ENCODE results near the gene NR2F6.
"Not testable (repeated sequence)": the region's sequence is repeated elsewhere in the genome, so short reads cannot be mapped to it uniquely, and the experiment has no call there.

NR2F6 gene

DNA sequence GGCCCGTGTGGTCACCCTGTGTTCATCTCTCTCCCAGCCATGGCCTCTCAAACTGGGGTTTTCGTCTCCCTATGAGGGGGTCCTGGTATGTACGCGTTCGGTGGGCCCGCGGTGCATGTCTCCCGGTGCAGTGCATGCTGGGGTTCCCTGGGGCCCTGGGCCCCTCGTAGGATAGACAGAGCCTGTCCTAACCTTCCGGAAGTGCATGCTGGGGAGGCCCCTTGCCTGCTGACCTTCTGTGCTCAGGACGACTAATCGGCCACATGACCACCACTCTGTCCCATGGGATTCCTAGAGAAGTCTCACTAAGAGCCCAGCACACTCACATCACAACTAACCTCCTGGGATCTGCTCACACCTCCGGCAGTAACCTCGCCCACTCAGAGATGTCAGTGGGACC lies 35.4 kb downstream of the NR2F6 start:
- no peak for DNase-seq

DNA sequence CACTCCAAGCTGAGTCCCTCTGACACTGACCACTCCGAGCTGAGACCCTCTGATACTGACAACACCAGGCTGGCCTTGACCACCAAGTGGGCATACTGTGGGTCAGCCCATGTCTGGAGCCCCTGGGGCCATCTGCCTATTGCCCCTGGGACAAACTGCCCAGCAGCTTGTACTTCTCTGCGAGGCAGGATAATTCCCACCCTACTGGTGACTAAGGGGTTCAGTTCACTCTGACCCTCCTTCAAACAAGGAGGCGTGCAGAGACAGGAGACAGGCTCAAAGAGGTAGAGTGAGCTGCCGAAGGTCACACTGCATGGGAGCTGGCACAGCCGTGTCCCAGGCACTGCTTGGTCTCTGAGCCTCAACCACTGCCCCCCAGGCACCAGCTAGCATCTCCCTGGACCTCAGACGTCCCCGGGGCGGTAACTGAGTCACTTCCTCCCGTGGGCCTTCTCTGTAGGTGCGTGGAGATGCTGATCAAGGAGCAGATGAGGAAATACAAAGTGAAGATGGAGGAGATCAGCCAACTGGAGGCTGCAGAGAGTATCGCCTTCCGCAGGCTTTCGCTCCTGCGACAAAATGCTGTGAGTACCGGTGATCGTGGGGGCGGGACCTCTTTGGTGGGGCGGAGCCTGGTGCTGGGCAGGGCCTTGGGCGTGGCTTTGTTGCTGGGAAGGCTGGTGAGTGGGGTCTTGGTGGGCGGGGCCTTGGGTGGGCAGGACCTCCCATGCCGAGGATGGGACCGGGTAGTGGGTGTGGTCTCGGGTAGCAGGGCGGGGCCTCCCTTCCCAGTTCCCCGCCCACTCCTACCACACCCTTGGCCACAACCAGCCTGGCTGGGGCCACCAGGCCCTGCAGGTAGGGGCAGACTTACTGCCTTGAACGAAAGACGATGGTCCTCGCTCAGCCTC lies 36.3 kb downstream of the NR2F6 start:
- peak in 2 of 5 donors; percentile 30 to 40 for DNase-seq

DNA sequence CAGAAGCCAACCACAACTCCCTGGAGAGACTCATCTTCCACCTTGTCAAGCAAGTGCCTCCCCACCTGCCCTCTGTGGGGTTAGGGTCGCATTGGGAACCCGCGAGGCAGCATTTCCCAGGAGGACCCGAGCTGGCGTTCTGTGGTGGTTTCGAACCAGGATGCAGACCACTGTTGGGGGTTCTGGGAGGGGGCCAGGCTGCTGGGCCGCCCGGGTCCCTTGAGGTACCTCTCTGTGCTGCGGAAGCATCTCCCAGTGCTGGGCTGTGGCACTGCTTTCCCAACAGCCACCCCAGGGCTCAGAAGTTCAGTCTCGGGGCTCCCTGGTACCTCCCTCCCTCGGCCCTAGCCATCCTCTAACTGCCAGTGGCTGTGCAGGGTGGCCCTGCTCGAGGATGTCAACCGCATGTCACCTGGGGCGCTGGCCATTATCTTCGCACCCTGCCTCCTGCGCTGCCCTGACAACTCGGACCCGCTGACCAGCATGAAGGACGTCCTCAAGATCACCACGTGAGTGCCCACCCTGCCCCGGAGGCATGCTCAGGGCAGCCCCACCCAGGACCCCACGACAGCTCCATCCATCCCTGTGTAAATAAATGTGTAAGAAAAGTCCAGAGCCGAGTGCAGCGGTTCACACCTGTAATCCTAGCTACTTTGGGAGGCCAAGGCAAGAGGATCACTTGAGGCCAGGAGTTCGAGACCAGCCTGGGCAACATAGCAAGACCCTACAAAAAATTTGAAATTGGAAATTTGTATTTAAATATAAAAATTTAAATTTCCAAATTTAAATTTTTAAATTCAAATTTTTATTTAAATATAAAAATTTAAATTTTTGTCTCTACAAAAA lies 38.8 kb downstream of the NR2F6 start:
- no peak for DNase-seq

DNA sequence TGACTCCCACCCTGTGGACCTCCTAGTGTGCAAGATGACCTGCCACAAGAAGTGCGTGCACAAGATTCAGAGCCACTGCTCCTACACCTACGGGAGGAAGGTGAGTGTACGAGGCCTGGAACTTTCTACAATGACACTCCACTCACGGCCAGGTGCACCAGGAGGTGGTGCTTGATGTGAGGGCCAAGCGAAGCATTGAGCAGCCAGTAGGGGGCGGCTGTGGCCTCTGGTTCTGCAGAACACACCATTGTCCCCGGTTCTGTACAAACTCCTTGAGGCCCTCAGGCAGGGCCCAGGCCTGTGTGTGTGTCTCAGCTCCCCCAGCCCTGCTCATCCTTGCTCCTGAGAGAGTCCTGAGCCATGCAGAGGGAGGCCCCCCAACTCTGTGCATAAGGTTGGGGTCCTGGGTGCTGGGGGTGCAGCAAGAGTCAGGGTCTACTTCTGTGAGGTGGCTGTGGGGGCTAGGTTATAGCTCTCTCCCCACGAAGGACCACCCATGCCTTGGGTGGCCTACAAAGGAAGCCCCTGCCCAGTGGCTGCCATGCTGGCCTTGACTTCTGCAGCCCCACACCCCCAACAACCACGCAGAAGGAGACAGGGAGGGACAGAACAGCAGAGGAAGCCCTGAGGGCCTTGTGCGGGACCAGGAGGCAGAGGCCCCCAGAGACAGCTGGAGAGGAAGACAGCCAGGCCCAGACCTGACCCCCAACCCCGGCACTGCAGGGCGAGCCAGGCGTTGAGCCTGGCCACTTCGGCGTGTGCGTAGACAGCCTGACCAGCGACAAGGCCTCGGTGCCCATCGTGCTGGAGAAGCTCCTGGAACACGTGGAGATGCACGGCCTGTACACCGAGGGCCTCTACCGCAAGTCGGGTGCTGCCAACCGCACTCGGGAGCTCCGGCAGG lies 40.2 kb downstream of the NR2F6 start:
- peak; percentile 31 to 59 (median 52) for DNase-seq

DNA sequence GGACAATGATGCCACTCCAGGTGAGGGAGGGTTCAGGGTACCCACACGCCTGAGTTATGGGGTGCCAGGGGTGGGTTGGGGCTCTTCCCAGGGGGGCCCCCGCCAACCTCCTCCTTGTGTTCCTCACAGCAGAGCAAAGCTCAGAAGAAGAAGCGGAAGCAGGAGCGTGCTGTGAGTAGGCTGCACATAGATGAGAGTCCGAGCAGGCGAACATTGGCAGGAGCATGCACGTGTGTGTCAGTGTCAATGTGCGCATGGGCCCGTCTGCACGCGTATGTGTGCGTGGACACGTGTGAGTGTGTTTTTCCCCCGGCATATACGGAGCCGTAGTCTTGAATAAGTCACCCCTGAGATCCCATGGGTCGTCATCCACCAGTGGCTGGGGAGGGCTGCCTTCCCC lies 43.0 kb downstream of the NR2F6 start:
- DNase-seq = no peak

DNA sequence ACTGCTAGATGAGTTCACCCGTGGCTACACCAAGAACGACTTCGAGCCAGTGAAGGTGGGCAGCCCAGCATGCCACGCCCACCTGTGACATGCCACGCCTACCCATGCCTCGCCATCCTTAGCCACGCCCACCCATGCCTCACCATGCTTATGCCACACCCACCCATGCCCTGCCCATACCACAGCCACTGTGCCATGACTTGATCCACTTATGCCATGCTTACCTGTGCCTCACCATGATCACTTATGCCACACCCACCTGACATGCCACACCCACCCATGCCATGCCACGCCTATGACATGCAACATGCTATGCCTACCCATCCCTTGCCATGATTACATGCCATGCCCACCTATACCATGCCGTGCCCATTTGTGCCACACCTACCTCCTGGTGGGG lies 43.5 kb downstream of the NR2F6 start:
- no peak for DNase-seq

DNA sequence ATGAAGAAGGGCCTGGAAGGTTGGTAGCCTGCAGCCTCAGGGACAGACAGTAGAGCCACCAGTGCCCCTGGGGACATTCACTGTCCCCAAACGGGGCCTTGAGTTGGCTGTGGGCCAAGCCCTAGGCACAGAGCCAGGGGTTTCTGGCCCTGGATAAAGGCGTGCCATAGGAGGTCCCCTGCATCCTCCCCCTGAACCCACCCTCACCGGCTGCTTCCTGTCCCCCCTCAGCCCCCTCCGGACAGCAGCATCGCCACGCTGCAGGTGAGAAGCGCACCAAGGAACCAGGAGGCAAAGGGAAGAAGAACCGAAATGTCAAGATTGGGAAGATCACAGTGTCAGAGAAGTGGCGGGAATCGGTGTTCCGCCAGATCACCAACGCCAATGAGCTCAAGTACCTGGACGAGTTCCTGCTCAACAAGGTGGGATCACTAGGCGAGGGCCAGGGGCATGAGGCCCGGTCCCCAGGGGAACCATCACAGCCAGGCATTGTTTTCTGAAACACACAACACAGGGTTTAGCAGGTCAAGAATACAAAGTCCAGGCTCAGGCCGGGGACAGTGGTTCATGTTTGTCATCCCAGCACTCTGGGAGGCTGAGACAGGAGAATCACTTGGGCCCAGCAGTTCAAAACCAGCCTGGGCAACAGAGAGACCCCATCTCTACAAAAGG lies 45.2 kb downstream of the NR2F6 start:
- no peak for DNase-seq

DNA sequence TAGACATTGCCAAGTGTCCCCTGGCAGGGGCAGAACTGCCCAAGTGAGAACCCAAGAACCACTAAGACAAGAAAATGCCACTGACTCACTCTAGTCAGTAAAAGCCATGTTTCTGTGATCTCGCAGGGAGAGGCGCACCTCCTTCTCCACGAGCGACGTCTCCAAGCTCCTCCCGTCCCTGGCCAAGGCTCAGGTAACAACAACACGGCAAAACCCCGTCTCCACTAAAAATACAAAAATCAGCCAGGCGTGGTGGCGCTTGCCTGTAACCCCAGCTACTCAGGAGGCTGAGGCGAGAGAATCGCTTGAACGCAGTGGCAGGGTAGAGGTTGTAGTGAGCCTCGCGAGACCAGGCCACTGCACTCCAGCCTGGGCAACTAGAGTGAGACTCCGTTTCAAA lies 48.1 kb downstream of the NR2F6 start:
- no peak for DNase-seq

DNA sequence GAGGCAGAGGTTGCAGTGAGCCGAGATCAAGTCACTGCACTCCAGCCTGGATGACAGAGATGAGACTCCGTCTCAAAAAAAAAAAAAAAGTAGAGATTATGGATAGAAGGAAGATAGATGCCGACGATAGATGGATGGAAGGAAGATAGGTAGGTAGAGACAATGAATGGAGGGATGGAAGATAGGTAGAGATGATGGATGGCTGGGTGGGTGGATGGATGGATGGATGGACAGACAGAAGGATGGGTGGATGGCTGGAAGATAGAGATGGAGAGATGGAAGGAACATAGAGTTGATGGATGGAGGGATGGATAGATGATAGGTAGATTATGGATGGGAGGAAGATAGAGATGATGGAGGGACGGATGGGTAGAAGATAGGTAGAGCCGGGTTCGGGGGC lies 49.1 kb downstream of the NR2F6 start:
- DNase-seq = no peak

DNA sequence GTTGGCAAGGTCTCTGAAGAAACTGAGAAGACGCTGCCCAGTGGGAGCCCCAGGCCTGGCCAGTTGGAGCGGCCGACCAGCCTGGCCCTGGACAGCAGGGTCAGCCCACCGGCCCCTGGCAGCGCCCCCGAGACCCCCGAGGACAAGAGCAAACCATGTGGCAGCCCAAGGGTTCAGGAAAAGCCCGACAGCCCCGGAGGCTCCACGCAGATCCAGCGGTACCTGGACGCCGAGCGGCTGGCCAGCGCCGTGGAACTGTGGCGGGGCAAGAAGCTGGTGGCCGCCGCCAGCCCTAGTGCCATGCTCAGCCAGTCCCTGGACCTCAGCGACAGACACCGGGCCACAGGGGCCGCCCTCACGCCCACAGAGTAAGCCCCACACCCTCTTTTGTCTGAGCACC lies 50.6 kb downstream of the NR2F6 start:
- DNase-seq = no peak

DNA sequence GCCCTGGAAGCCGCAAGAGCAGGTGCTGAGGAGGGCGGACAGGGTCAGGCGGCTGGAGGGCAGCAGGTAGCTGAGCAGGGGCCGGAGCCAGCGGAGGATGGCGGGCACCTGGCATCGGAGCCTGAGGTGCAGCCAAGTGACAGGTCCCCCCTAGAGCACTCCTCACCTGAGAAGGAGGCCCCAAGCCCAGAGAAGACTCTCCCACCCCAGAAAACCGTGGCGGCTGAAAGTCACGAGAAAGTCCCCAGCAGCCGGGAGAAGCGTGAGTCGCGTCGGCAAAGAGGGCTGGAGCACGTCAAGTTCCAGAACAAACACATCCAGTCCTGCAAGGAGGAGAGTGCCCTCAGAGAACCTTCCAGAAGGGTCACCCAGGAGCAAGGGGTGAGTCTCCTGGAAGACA lies 51.1 kb downstream of the NR2F6 start:
- DNase-seq = no peak

DNA sequence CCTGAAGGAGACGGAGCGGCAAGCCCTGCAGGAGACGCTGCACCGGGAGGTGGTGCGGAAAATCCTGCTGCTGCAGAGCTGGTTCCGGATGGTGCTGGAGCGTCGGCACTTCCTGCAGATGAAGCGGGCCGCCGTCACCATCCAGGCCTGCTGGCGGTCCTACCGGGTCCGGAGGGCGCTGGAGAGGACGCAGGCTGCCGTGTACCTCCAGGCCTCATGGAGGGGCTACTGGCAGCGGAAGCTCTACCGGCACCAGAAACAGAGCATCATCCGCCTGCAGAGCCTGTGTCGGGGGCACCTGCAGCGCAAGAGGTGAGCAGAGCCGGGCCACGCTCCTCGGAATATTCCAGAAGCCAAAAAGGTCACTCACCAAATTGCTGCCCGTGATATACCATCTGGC lies 53.0 kb downstream of the NR2F6 start:
- no peak for DNase-seq

DNA sequence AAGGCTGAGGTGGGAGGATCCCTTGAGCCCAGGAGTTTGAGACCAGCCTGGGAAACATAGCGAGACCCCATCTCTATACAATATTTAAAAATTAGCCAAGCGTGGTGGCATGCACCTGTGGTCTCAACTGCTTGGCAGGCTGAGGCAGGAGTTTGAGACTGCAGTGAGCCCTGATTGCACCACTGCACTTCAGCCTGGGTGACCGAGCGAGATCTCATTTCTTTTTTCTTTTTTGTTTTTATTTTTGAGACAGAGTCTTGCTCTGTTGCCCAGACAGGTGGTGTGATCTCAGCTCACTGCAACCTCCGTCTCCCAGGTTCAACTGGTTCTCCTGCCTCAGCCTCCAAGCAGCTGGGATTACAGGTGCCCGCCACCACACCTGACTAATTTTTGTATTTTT lies 54.0 kb downstream of the NR2F6 start:
- DNase-seq = not testable (repeated sequence)

DNA sequence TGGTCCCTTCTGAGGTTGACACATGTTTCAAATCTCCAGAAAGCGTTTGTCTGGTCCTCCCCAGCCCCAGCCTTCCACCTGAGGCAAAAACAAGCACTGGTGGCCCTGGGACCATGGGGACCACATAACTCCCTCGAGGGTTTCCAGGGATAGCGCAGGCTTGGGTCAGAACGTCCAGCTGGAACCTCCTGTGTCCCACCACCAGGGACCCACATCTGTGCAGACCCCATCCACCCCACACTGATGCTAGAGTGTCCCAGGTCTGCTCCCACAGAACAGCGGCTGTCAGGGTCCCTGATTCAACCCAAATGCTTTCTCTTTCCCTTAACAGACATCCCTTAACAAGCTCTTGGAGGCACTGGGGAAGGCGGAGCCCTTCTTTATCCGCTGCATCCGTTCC lies 60.1 kb downstream of the NR2F6 start:
- no peak for DNase-seq

DNA sequence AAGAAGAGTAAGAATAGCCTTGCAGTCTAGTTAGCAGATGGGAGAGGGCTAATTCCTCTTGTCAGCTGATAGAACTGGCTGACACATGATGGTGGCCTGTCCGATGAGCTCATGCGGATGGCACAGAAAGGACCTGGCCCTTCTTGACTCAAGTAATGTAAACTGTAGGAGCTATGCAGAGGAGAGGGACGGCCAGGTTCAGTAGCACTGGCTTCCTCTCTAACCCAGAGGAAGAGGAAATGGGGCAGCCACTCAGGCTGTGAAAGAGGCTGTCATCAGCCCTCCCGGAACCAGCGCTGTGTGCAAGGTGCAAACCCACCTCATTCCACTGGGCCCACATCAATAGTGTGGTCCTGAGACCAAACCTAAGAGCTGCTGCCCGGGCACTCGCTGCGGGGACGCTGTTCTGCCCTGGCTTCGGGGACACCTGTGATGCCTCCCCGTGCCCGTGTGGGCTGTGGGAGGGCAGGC lies 61.3 kb downstream of the NR2F6 start:
- DNase-seq = peak in 3 of 5 donors; percentile 21 to 76 (median 29)

DNA sequence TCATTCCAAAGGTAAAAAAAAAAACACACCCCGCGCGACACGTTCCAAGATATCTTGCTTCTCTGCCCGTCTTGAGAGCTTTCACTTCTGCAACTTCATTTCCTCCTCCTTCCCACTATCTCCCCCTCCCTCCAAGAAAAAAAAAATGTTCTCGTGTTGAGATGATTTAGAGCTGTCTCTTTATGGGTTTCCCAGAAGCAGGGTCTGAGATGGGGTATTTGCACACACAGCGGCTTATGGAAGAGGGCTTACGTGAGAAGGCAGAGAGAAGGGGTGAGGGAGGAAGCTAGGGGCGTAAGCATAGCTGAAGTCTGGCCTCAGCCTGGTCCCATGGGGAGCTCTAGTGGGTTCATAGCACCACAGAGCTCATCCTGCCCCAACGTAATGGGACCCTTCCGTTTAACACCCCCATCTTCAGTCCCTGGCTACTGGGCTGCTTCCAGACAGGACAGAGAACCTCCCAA lies 61.8 kb downstream of the NR2F6 start:
- DNase-seq = peak in 1 of 5 donors; percentile 36

DNA sequence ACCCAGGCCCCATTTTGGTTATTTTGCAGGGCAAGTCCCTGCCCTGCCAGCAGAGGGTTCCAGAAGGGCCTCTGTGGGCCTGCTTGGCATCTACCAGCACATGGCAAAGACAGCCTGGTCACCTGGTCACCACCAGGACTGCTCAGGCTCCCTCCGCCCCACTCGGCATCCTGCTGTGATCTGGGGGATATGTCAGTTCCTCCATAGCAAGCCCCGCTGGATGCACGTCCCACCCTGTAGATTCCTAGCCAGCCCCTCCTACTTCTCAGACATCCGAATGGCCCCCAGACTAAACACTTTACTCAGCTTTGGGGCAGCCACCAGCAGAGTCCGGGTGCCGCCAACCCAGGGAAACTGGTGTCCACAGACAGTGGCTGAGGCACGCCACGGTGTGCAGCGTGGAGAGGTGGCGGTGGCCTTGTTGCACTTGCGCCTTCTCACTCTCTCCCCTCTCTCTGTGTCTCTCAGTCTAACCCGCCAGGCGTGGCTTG lies 62.4 kb downstream of the NR2F6 start:
- no peak for DNase-seq

All from T-helper 1 cell (primary cell).